Muscle of leg (tissue), 11 donors: ENCODE results near the gene ADAMTSL5. TPM values are rescaled to one million over a fixed set of nuclear protein-coding genes. Genes with fewer than 3 reads are reported as not detected.

Experiments used
- DNase-seq: peaks from one replicate; pipeline ENCODE4 v3.0.0; 2013
- H3K27ac ChIP-seq: one replicate; pipeline ENCODE4 v1.5.1; 2013; ENCODE audit warnings: mild to moderate bottlenecking, low read length, control low read depth
- H3K27me3 ChIP-seq: one replicate; pipeline ENCODE4 v1.6.1; 2013; ENCODE audit warnings: low read length; ENCODE audit not compliant: control insufficient read depth, insufficient read depth
- H3K36me3 ChIP-seq: one replicate; pipeline ENCODE4 v1.6.1; 2013; ENCODE audit warnings: low read length; ENCODE audit not compliant: control insufficient read depth, insufficient read depth
- H3K4me1 ChIP-seq: one replicate; pipeline ENCODE4 v1.6.1; 2013; ENCODE audit warnings: low read length; ENCODE audit not compliant: control insufficient read depth, insufficient read depth
- H3K4me3 ChIP-seq: one replicate; pipeline ENCODE4 v1.5.1; 2013; ENCODE audit warnings: low read length, control low read depth
- H3K9me3 ChIP-seq: replicated peaks from 2 replicates; pipeline ENCODE4 v1.6.1; 2013; ENCODE audit warnings: low read depth, low read length; ENCODE audit not compliant: control insufficient read depth
- WGBS: methylation state at CpG from one replicate; pipeline ENCODE4 v1.1.5; 2013; ENCODE audit warnings: missing lambda C conversion rate; ENCODE audit not compliant: insufficient coverage; 5-methylcytosine and 5-hydroxymethylcytosine counted together
- polyA plus RNA-seq, 8 donors: library from polyadenylated mRNA; unstranded; fragments of 120-200 nt; gene quantifications; one replicate each; pipeline versions ENCODE4 v1.2.1 to v1.2.3, GENCODE V29; 2013; ENCODE audit warnings: inconsistent platforms in 1 of 8, low replicate concordance in 1 of 8; ENCODE audit not compliant: insufficient read length in 8 of 8, insufficient read depth in 1 of 8
- total RNA-seq: library from RNA; stranded (reverse); fragments of 120-200 nt; gene quantifications from one replicate; pipeline ENCODE4 v1.2.4, GENCODE V29; 2013

The ADAMTSL5 gene
- total and polyA plus RNA-seq, 9 donors: 4.8 to 17.4 (median 10.1) TPM

DNA sequence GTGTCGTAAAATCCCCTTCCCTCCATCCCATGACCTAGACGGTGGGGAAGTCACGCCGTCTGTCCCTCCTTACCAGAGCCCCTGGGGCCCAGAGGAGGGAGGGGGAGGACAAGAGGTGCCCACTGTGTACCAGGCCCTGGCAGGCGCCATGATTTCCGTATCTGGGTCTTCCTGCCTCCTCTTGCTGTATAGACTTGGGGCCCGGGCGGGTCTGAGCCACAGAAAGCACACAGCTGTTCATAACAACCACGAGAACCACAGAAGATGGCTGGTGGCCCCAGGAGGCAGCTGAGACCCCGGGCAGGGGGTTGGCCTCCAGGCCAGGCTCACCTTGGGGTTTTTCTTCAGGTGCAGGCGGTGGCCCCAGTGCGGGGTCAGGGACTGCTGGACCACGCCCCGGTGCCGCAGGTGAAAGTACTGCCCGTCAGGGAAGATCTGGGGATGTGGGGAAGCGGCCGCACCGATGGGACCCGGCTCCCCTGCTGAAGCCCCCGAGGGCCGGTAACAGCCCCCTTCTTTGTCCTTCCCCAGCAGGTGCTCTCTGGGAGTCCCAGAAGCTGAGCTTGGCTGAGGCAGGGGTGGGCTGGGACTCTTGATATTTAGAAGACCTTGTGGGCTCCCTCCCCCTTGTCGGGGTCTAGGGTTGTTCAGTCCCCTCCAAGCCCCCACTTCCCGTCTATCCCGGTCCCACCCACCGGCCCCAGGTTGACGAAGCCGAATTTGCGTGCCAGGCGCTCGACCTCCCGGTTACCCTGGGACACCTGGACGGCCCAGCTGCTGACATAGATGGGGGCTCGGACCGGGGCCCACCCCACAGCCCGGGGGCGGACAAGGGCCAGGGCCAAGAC lies 23.1 kb downstream of the ADAMTSL5 start:
- Histone ChIP-seq H3K4me1 (peaks cover 20% of the 10 kb centered on the region), H3K9me3 (no peaks in the 10 kb centered on the region), H3K27me3 (peaks cover 29% of the 10 kb centered on the region), H3K36me3 (no peaks in the 10 kb centered on the region), H3K27ac (peak overlapping the region; percentile 87), H3K4me3 (peak overlapping the region; percentile 59)
- 18% methylated on average over 24 of the region's 37 CpGs for WGBS
- DNase-seq: no peak

GRCh38 chr19:1488282-1488601 lies 24.6 kb downstream of the ADAMTSL5 start:
- H3K4me3 ChIP-seq: no peak overlapping the region
- no peaks in the 10 kb centered on the region for H3K36me3 ChIP-seq
- no peak overlapping the region for H3K27ac ChIP-seq
- no peaks in the 10 kb centered on the region for H3K9me3 ChIP-seq
- peaks cover 21% of the 10 kb centered on the region for H3K27me3 ChIP-seq
- peaks cover 20% of the 10 kb centered on the region for H3K4me1 ChIP-seq
- WGBS: 91% methylated on average over 10 of the region's 11 CpGs
- DNase-seq: no peak

- H3K4me1 ChIP-seq: peaks cover 17% of the 10 kb centered on the region
- H3K27me3 ChIP-seq: peaks cover 16% of the 10 kb centered on the region
- no peak overlapping the region for H3K27ac ChIP-seq
- WGBS: 89% methylated on average over 32 of the region's 40 CpGs
- H3K4me3 ChIP-seq: no peak overlapping the region
- no peak for DNase-seq
- no peaks in the 10 kb centered on the region for H3K9me3 ChIP-seq
- H3K36me3 ChIP-seq: no peaks in the 10 kb centered on the region
Observed at GRCh38 chr19:1487576-1488281, 25.1 kb downstream of the ADAMTSL5 start.

DNA sequence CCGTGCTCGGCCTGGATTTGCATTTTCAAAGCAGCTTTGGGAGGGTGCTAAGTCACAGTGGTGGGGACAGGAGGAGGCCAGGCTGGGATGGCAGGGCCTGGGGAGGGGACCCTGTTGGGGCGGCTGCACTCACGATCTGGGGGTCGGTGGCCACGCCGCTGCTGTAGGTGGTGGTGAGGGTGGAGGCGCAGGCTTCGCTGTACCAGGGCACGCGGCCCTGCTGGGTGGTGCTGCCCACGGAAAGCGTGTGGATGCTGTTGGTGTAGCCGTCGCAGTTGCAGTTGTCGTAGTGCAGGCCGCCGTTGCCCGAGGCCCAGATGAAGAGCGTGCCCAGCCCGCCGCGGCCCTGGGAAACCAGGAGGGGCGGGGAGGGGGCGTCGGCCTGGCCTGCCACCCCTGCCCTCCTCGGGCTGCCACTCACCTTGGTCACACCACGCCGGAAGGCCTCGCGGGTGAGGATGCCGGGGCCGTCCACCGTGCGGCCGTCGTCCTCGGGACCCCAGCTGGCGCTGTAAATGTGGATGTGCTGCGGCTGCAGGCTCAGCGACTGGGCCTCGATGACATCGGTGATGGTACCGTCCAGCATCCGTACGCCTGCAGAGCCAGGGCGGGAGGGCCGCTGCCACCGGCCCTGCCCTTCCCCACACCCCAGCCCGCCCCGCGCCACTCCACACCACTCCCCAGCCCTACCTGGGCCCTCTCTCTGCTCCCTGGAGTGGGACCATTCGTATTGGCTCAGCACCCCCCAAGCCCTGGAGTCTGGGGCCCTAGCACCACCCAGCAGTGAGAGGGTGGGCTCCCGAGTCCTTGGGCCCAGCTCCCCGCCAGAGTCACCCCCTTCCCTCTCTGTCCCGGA lies 25.9 kb downstream of the ADAMTSL5 start:
- H3K4me1 ChIP-seq: peaks cover 17% of the 10 kb centered on the region
- WGBS: 89% methylated on average over 50 of the region's 56 CpGs
- H3K27ac ChIP-seq: no peak overlapping the region
- H3K27me3 ChIP-seq: peaks cover 8% of the 10 kb centered on the region
- H3K4me3 ChIP-seq: no peak overlapping the region
- H3K9me3 ChIP-seq: no peaks in the 10 kb centered on the region
- DNase-seq: no peak
- H3K36me3 ChIP-seq: no peaks in the 10 kb centered on the region

GRCh38 chr19:1483979-1484428 lies 28.8 kb downstream of the ADAMTSL5 start:
- Histone ChIP-seq H3K4me1 (peaks cover 6% of the 10 kb centered on the region), H3K36me3 (no peaks in the 10 kb centered on the region), H3K27ac (no peak overlapping the region), H3K4me3 (no peak overlapping the region), H3K9me3 (no peaks in the 10 kb centered on the region), H3K27me3 (no peaks in the 10 kb centered on the region)
- WGBS: 89% methylated on average over 19 of the region's 23 CpGs
- DNase-seq: no peak

DNA sequence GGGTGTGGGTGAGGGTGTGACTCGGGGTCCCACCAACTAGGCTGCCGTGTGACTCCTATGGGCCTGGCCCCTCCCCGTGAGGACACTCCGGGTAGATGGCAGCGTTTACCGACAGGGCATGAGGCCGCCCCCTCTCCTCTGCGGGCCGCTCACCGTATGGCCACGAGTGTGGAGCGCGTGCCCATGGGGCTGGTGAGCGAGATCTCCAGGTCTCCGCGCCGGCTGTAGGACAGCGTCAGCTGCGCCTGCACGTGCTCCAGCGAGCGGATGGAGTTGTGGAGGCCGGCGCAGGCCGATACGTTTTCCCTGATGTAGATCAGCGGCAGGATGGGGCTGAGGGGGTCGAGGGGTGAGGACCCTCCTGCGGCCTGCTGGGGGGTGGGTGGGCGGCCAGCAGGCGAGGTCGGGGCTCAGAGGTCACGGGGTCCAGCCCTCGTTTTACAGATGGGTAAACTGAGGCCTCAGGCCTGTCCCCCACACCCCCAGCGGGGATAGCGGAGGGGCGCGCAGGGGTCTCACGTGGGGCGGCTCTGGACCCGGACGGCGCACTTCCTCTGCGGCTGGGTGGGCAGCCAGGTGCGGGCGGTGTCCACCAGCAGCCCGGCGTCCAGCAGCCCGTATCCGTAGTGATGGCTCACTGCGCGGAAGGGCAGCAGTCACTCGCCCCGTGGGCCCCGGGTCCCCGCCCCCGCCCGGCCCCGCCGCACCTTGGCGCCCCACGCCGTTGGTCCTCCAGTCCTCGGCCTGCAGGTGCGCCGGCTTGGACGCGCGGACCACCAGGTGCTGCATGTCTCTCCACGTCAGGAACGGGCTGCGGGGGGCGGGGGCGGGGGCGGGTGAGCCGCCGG lies 29.5 kb downstream of the ADAMTSL5 start:
- Histone ChIP-seq H3K27me3 (no peaks in the 10 kb centered on the region), H3K27ac (no peak overlapping the region), H3K9me3 (no peaks in the 10 kb centered on the region), H3K36me3 (no peaks in the 10 kb centered on the region), H3K4me3 (no peak overlapping the region), H3K4me1 (peaks cover 8% of the 10 kb centered on the region)
- 90% methylated on average over 73 of the region's 77 CpGs for WGBS
- no peak for DNase-seq

DNA sequence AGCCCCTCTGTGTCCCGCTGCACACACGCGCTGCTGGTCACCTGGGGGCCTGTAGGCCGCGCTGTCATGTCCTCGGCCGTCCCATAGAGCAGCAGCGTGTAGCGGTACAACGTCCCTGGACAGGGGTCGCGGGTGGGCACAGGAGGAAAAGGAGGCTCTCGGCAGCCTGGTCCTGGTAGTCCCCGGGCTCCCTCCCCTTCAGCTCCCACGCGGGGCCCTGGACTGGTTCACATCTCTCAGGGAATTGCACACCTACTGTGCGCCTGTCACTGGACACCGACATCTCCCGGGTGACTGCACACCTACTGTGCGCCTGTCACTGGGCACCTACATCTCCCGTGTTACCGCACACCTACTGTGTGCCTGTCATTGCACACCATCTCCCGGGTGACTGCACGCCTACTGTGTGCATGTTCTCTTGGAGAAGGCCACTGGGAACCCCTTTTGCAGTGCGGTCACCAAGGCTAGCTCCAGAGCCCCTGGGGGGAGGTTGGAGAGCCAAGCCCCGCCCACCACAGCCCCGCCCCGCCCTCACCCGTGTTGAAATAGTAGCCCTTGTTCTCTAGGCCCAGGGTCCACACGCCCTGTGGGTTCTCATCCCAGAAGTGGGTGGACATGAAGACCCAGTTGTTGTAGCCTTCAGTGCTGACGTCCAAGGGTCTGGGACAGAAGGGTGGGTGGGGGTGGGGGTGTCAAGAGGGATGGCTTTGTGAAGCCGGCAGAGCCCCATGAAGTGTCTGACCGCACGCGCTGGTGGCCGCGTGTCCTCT lies 30.3 kb downstream of the ADAMTSL5 start:
- H3K9me3 ChIP-seq: no peaks in the 10 kb centered on the region
- no peak for DNase-seq
- H3K27me3 ChIP-seq: no peaks in the 10 kb centered on the region
- H3K36me3 ChIP-seq: no peaks in the 10 kb centered on the region
- WGBS: 91% methylated on average over 29 of the region's 37 CpGs
- H3K4me1 ChIP-seq: peaks cover 12% of the 10 kb centered on the region
- H3K27ac ChIP-seq: no peak overlapping the region
- H3K4me3 ChIP-seq: no peak overlapping the region

GRCh38 chr19:1481893-1482360 lies 30.9 kb downstream of the ADAMTSL5 start:
- H3K27ac ChIP-seq: no peak overlapping the region
- no peak overlapping the region for H3K4me3 ChIP-seq
- WGBS: 90% methylated on average over 35 of the region's 36 CpGs
- no peak for DNase-seq
- H3K36me3 ChIP-seq: peaks cover 3% of the 10 kb centered on the region
- H3K27me3 ChIP-seq: no peaks in the 10 kb centered on the region
- H3K9me3 ChIP-seq: no peaks in the 10 kb centered on the region
- H3K4me1 ChIP-seq: peaks cover 12% of the 10 kb centered on the region
